GM23248 (cell line): ENCODE data around the gene ASPSCR1. TPM values are rescaled to one million over a fixed set of nuclear protein-coding genes. Genes with fewer than 3 reads are reported as not detected.

Source experiments
- DNase-seq: peaks from one replicate; pipeline ENCODE4 v3.0.0-alpha.2; 2015
- H2AFZ ChIP-seq: fragments of 200-600 bp; sonication (generic); 2 replicates; pipeline ENCODE4 v1.6.1; 2016; ENCODE audit warnings: antibody characterized with exemption
- H3F3A ChIP-seq: fragments of 200-600 bp; sonication (generic); 2 replicates; pipeline ENCODE4 v1.6.1; 2016; ENCODE audit warnings: mild to moderate bottlenecking, antibody characterized with exemption, mixed run types; ENCODE audit not compliant: insufficient read depth
- H3K27ac ChIP-seq: fragments of 200-600 bp; sonication (generic); 2 replicates; pipeline ENCODE4 v1.5.1; 2016; ENCODE audit warnings: mild to moderate bottlenecking
- H3K27me3 ChIP-seq: fragments of 200-600 bp; sonication (generic); replicated peaks from 2 replicates; pipeline ENCODE4 v1.6.1; 2016; ENCODE audit warnings: mild to moderate bottlenecking; ENCODE audit not compliant: insufficient read depth
- H3K36me3 ChIP-seq: fragments of 200-600 bp; sonication (generic); 2 replicates; pipeline ENCODE4 v1.6.1; 2016; ENCODE audit warnings: low read depth, mild to moderate bottlenecking
- H3K4me1 ChIP-seq: fragments of 200-600 bp; sonication (generic); 2 replicates; pipeline ENCODE4 v1.6.1; 2016; ENCODE audit warnings: mild to moderate bottlenecking; ENCODE audit not compliant: insufficient read depth
- H3K4me2 ChIP-seq: fragments of 200-600 bp; sonication (generic); one replicate; pipeline ENCODE4 v1.6.1; 2016; ENCODE audit warnings: mild to moderate bottlenecking; ENCODE audit not compliant: unreplicated experiment
- H3K4me3 ChIP-seq: fragments of 200-600 bp; sonication (generic); 2 replicates; pipeline ENCODE4 v1.5.1; 2016; ENCODE audit warnings: mild to moderate bottlenecking
- H3K79me2 ChIP-seq: fragments of 200-600 bp; sonication (generic); 2 replicates; pipeline ENCODE4 v1.6.1; 2016; ENCODE audit warnings: mild to moderate bottlenecking; ENCODE audit not compliant: insufficient read depth
- H3K9ac ChIP-seq: fragments of 200-600 bp; sonication (generic); 2 replicates; pipeline ENCODE4 v1.6.1; 2016; ENCODE audit warnings: mild to moderate bottlenecking
- H3K9me2 ChIP-seq: fragments of 200-600 bp; sonication (generic); 2 replicates; pipeline ENCODE4 v1.6.1; 2016; ENCODE audit warnings: mixed run types, mild to moderate bottlenecking, moderate library complexity; ENCODE audit not compliant: insufficient read depth
- H3K9me3 ChIP-seq: fragments of 200-600 bp; sonication (generic); one replicate; pipeline ENCODE4 v1.6.1; 2017; ENCODE audit warnings: low read depth
- H4K20me1 ChIP-seq: fragments of 200-600 bp; sonication (generic); 2 replicates; pipeline ENCODE4 v1.6.0; 2016; ENCODE audit not compliant: insufficient read depth
- EZH2 ChIP-seq: fragments of 200-600 bp; sonication (generic); IDR thresholded peaks from 2 replicates; pipeline ENCODE4 v1.6.1; 2018; ENCODE audit warnings: antibody characterized with exemption, mild to moderate bottlenecking; ENCODE audit not compliant: insufficient read depth, poor library complexity, severe bottlenecking
- EZH2phosphoT487 ChIP-seq: fragments of 200-600 bp; sonication (generic); IDR thresholded peaks from 2 replicates; pipeline ENCODE4 v1.6.1; 2018; ENCODE audit warnings: antibody characterized with exemption, moderate library complexity, mild to moderate bottlenecking, low read depth; ENCODE audit not compliant: insufficient read depth
- WGBS, 2 experiments: methylation state at CpG; one replicate each; pipeline ENCODE4 v1.1.6; 2015 to 2017; ENCODE audit warnings: low lambda C conversion rate in 2 of 2, low coverage in 1 of 2; ENCODE audit errors: missing lambda C conversion rate in 2 of 2; 5-methylcytosine and 5-hydroxymethylcytosine counted together
- in situ Hi-C: fragments of 300-500 bp; cut with MboI; formaldehyde crosslinking; loops from 2 replicates; pipeline ENCODE4 v1.15.0; 2020
- polyA plus RNA-seq: library from polyadenylated mRNA; unstranded; fragments of >200 nt; fragmentation: Nextera tagmentation; extraction: Ambion mirVana; gene quantifications from 2 replicates; pipeline ENCODE4 v1.2.1, GENCODE V29; 2016
- total RNA-seq: library from RNA; depleted of rRNA; stranded (reverse); fragments of >200 nt; shearing (Covaris generic); gene quantifications from 2 replicates; pipeline ENCODE4 v1.2.3, GENCODE V29; 2014

Gene ASPSCR1
- total and polyA plus RNA-seq, 2 experiments from 2014 or later = 20.6 to 23.5 TPM

DNA sequence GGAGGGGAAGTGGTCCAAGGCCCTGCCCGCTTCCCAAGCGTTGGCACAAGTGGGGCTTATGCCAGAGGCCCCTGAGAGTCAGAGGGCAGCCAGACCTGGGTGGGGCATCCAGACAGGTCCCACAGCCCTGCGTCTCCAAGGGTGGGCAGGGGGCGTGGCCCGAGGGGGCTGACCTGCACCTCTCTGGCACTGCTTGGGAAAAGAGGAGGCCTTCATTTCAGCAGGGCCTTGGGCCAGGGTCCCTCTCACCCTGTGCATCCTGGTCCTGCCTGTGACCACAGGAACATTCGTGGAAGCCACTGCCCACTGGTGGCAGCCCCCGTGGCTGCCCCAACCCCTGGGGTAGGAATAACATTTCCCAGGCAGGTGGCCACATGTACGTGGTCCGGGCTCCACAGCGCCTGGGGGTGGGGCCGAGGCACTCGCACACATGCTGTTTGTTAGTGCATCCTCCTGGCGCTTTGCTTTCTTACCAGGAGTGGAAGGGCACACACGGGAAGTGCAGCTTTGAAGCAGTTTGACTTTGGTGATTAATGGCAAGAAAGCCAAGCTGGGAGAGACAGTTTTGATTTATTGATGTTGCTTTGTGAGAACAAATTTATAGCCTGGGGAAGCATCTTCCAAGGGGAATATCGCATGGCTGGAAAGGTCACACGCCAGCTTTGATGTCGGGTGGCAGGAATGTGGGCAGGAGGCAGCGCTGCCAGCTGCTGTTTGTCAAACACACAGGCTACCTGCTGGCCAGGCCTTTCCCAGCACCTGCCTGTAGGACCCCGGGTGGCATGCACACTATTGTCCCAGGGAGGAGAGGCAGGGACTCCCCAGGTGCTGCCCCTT is 40.9 kb downstream of the ASPSCR1 start:
- Histone ChIP-seq H4K20me1 (no peaks in the 10 kb centered on the region), H3K9me3 (no peaks in the 10 kb centered on the region), H3K4me2 (no peak overlapping the region), H2AFZ (no peak overlapping the region), H3K36me3 (no peaks in the 10 kb centered on the region), H3K4me1 (no peaks in the 10 kb centered on the region), H3K27ac (no peak overlapping the region), H3K4me3 (no peak overlapping the region), H3K9ac (no peak overlapping the region), H3K27me3 (no peaks in the 10 kb centered on the region), H3K9me2 (no peaks in the 10 kb centered on the region), H3F3A (no peaks in the 10 kb centered on the region), H3K79me2 (no peaks in the 10 kb centered on the region)
- 63% methylated on average over 19 of the region's 19 CpGs for WGBS, 2 experiments
- TF ChIP-seq EZH2phosphoT487 = no peak
- no peak for TF ChIP-seq EZH2
- in situ Hi-C loops = no loop called here
- DNase-seq = no peak

GRCh38 chr17:82018989-82019689 is 41.7 kb downstream of the ASPSCR1 start:
- Histone ChIP-seq H3K9me2 (no peaks in the 10 kb centered on the region), H3K9me3 (no peaks in the 10 kb centered on the region), H2AFZ (no peak overlapping the region), H3K36me3 (no peaks in the 10 kb centered on the region), H3F3A (no peaks in the 10 kb centered on the region), H3K4me3 (no peak overlapping the region), H3K27me3 (no peaks in the 10 kb centered on the region), H3K27ac (no peak overlapping the region), H3K4me2 (no peak overlapping the region), H4K20me1 (no peaks in the 10 kb centered on the region), H3K79me2 (no peaks in the 10 kb centered on the region), H3K4me1 (peaks cover 5% of the 10 kb centered on the region; the same call in 1 of the 2 replicates), H3K9ac (no peak overlapping the region)
- no peak for DNase-seq
- in situ Hi-C loops = no loop called here
- 89 to 90% methylated on average over 31 to 33 of the region's 33 CpGs for WGBS, 2 experiments
- TF ChIP-seq EZH2phosphoT487 (no peak), EZH2 (no peak)

DNA sequence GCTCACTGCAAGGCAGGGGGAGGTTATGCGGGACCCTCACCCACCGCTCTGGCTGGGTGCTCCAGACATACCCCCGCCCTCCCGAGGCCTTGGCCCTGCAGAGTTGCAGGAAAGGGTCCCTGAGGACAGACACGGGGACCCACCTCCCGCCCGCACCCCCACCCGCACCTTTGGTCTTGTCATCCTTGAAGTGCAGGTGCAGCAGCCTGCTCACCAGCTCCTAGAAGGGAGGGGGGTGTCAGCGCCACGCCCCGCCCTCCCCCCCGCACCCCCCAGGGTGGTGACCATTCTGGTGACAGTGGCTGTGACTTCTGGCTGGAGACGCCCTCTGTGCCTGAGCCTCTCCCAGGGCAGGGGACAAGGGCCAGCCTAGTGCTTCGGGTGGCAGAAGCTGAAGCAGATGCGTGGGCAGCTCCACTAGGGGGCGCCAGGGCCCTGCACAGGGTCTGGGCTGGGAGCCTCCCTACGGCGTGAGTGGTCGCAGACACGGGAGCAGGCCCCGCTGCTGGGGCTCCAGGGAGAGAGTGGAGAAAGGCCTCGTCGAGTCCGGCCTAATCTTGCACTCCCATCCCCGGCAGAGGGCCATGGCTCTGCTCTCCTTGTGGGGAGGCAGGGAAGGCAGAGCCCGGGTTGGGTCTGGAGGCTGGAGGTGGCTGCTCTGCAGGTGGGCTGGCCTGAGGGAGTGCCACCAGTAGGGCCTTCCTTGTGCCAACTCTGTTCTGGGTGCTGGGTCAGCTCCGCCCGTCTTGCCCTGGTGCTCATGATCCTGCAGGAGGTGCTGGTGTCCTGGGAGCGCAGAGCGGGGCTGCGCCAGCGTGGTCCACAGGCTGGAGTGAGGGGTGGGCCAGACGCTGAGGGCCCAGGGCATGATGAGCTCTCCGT is 42.5 kb downstream of the ASPSCR1 start:
- H3K4me2 ChIP-seq = no peak overlapping the region
- 60 to 65% methylated on average over 28 to 34 of the region's 34 CpGs for WGBS, 2 experiments
- H3K4me1 ChIP-seq = peaks cover 5% of the 10 kb centered on the region; the same call in 1 of the 2 replicates
- H3F3A ChIP-seq = no peaks in the 10 kb centered on the region
- no peaks in the 10 kb centered on the region for H3K27me3 ChIP-seq
- no peaks in the 10 kb centered on the region for H3K9me2 ChIP-seq
- no peaks in the 10 kb centered on the region for H3K79me2 ChIP-seq
- in situ Hi-C loops = no loop called here
- peak; percentile 61 for DNase-seq
- no peak overlapping the region for H3K4me3 ChIP-seq
- H2AFZ ChIP-seq = no peak overlapping the region
- no peaks in the 10 kb centered on the region for H3K36me3 ChIP-seq
- no peak overlapping the region for H3K27ac ChIP-seq
- H4K20me1 ChIP-seq = no peaks in the 10 kb centered on the region
- no peak for TF ChIP-seq EZH2
- H3K9ac ChIP-seq = no peak overlapping the region
- no peaks in the 10 kb centered on the region for H3K9me3 ChIP-seq

GRCh38 chr17:82020572-82021106 is 43.2 kb downstream of the ASPSCR1 start:
- no peaks in the 10 kb centered on the region for H3K36me3 ChIP-seq
- in situ Hi-C loops = no loop called here
- no peaks in the 10 kb centered on the region for H4K20me1 ChIP-seq
- no peak overlapping the region for H3K4me2 ChIP-seq
- H3K9ac ChIP-seq = no peak overlapping the region
- TF ChIP-seq EZH2 (no peak), EZH2phosphoT487 (no peak)
- no peak for DNase-seq
- no peaks in the 10 kb centered on the region for H3K9me2 ChIP-seq
- no peaks in the 10 kb centered on the region for H3K9me3 ChIP-seq
- 75 to 78% methylated on average over 14 of the region's 14 CpGs for WGBS, 2 experiments
- H3K27me3 ChIP-seq = no peaks in the 10 kb centered on the region
- no peak overlapping the region for H3K4me3 ChIP-seq
- no peaks in the 10 kb centered on the region for H3K79me2 ChIP-seq
- no peaks in the 10 kb centered on the region for H3F3A ChIP-seq
- H2AFZ ChIP-seq = no peak overlapping the region
- H3K27ac ChIP-seq = no peak overlapping the region
- H3K4me1 ChIP-seq = peaks cover 5% of the 10 kb centered on the region; the same call in 1 of the 2 replicates
